ENCODE data around the gene GNG13.
"Not testable (repeated sequence)": the region's sequence is repeated elsewhere in the genome, so short reads cannot be mapped to it uniquely, and the experiment has no call there.

GNG13 gene

GRCh38 chr16:831571-832413 lies 31.3 kb upstream of the GNG13 start:
- no peak for DNase-seq

GRCh38 chr16:830871-831570 lies 30.5 kb upstream of the GNG13 start:
- no peak for DNase-seq

- DNase-seq: no peak
Measured at GRCh38 chr16:830107-830870, 29.8 kb upstream of the GNG13 start.

- no peak for DNase-seq
Measured at GRCh38 chr16:828891-829290, 28.4 kb upstream of the GNG13 start.

GRCh38 chr16:827513-827912 lies 27.0 kb upstream of the GNG13 start:
- no peak for DNase-seq

GRCh38 chr16:825341-826061 lies 25.0 kb upstream of the GNG13 start:
- DNase-seq: no peak

- DNase-seq: no peak
Measured at GRCh38 chr16:824601-825000, 24.1 kb upstream of the GNG13 start.

- DNase-seq: no peak
Measured at GRCh38 chr16:824194-824593, 23.7 kb upstream of the GNG13 start.

- DNase-seq: no peak
Measured at GRCh38 chr16:822909-823297, 22.4 kb upstream of the GNG13 start.

- DNase-seq: no peak
Measured at GRCh38 chr16:822174-822908, 21.8 kb upstream of the GNG13 start.

- DNase-seq: no peak
Measured at GRCh38 chr16:821751-822150, 21.2 kb upstream of the GNG13 start.

- DNase-seq: no peak
Measured at GRCh38 chr16:820748-821147, 20.2 kb upstream of the GNG13 start.

- DNase-seq: not testable (repeated sequence)
Measured at GRCh38 chr16:820044-820408, 19.5 kb upstream of the GNG13 start.

GRCh38 chr16:819336-820043 lies 19.0 kb upstream of the GNG13 start:
- DNase-seq: no peak

GRCh38 chr16:818592-818991 lies 18.1 kb upstream of the GNG13 start:
- no peak for DNase-seq

GRCh38 chr16:818132-818531 lies 17.6 kb upstream of the GNG13 start:
- no peak for DNase-seq

- DNase-seq: no peak
Measured at GRCh38 chr16:817001-817906, 16.7 kb upstream of the GNG13 start.

GRCh38 chr16:815861-816260 lies 15.3 kb upstream of the GNG13 start:
- no peak for DNase-seq

GRCh38 chr16:814974-815373 lies 14.4 kb upstream of the GNG13 start:
- peak; percentile 79 for DNase-seq

- no peak for DNase-seq
Measured at GRCh38 chr16:813916-814412, 13.4 kb upstream of the GNG13 start.
